Activated T-cell treated with anti-CD3 and anti-CD28 coated beads for 24 hours (primary cell): ENCODE data around the gene JAKMIP1.

Experiments
- DNase-seq: peaks from one replicate; pipeline ENCODE4 v3.0.0-alpha.2; 2020; ENCODE audit warnings: low read depth

The JAKMIP1 gene

GRCh38 chr4:5992171-5992827 is 208.1 kb downstream of the JAKMIP1 start:
- DNase-seq, result no peak

GRCh38 chr4:5991405-5991804 is 208.9 kb downstream of the JAKMIP1 start:
- DNase-seq, result no peak

- DNase-seq, result no peak
Observed at GRCh38 chr4:5990446-5991160, 209.7 kb downstream of the JAKMIP1 start.

GRCh38 chr4:5989236-5990225 is 210.8 kb downstream of the JAKMIP1 start:
- no peak for DNase-seq

GRCh38 chr4:5988086-5988845 is 212.1 kb downstream of the JAKMIP1 start:
- DNase-seq, result no peak

GRCh38 chr4:5984843-5985242 is 215.5 kb downstream of the JAKMIP1 start:
- DNase-seq, result no peak

GRCh38 chr4:5982156-5982973 is 218.0 kb downstream of the JAKMIP1 start:
- DNase-seq, result no peak

- DNase-seq, result no peak
Observed at GRCh38 chr4:5980436-5981155, 219.8 kb downstream of the JAKMIP1 start.

GRCh38 chr4:5979981-5980380 is 220.4 kb downstream of the JAKMIP1 start:
- no peak for DNase-seq

- no peak for DNase-seq
Observed at GRCh38 chr4:5976921-5977320, 223.4 kb downstream of the JAKMIP1 start.

GRCh38 chr4:5976431-5976830 is 223.9 kb downstream of the JAKMIP1 start:
- no peak for DNase-seq
